Stimulated activated CD8-positive, alpha-beta memory T cell treated with anti-CD3 and anti-CD28 coated beads, Interleukin-4, amount 100 ng/mL, for 48 hours (primary cell): ENCODE data around the gene DHFR.

ENCODE experiments used
- DNase-seq: peaks from one replicate; pipeline ENCODE4 v3.0.0-alpha.2; 2020

Gene DHFR

GRCh38 chr5:80654054-80654390, 761 bp downstream of the DHFR start:
- DNase-seq: peak; percentile 60

GRCh38 chr5:80653502-80653901, 1.3 kb downstream of the DHFR start:
- no peak for DNase-seq

GRCh38 chr5:80646926-80647325, 7.9 kb downstream of the DHFR start:
- DNase-seq: no peak

GRCh38 chr5:80644900-80645299, 9.9 kb downstream of the DHFR start:
- no peak for DNase-seq

- DNase-seq: no peak
Observed at GRCh38 chr5:80641353-80641752, 13.4 kb downstream of the DHFR start.

GRCh38 chr5:80634193-80634592, 20.6 kb downstream of the DHFR start:
- DNase-seq: no peak

GRCh38 chr5:80632700-80633099, 22.1 kb downstream of the DHFR start:
- no peak for DNase-seq

- no peak for DNase-seq
Observed at GRCh38 chr5:80631278-80632259, 23.2 kb downstream of the DHFR start.

GRCh38 chr5:80629281-80629680, 25.5 kb downstream of the DHFR start:
- no peak for DNase-seq

- DNase-seq: no peak
Observed at GRCh38 chr5:80625230-80625629, 29.6 kb downstream of the DHFR start.

GRCh38 chr5:80623999-80624398, 30.8 kb downstream of the DHFR start:
- no peak for DNase-seq

- no peak for DNase-seq
Observed at GRCh38 chr5:80622756-80623155, 32.0 kb downstream of the DHFR start.

GRCh38 chr5:80620211-80620610, 34.6 kb downstream of the DHFR start:
- DNase-seq: no peak

- DNase-seq: no peak
Observed at GRCh38 chr5:80619086-80619485, 35.7 kb downstream of the DHFR start.

- DNase-seq: no peak
Observed at GRCh38 chr5:80618438-80618837, 36.3 kb downstream of the DHFR start.

- DNase-seq: no peak
Observed at GRCh38 chr5:80615266-80615914, 39.4 kb downstream of the DHFR start.

GRCh38 chr5:80609692-80610091, 45.1 kb downstream of the DHFR start:
- no peak for DNase-seq

- no peak for DNase-seq
Observed at GRCh38 chr5:80608731-80609130, 46.1 kb downstream of the DHFR start.

GRCh38 chr5:80607832-80608231, 47.0 kb downstream of the DHFR start:
- no peak for DNase-seq

- no peak for DNase-seq
Observed at GRCh38 chr5:80607343-80607742, 47.4 kb downstream of the DHFR start.

- no peak for DNase-seq
Observed at GRCh38 chr5:80600943-80601693, 53.7 kb downstream of the DHFR start.

GRCh38 chr5:80597500-80597899, 57.3 kb downstream of the DHFR start:
- DNase-seq: no peak

GRCh38 chr5:80594810-80595209, 60.0 kb downstream of the DHFR start:
- DNase-seq: no peak

- no peak for DNase-seq
Observed at GRCh38 chr5:80592761-80593160, 62.0 kb downstream of the DHFR start.
